BE2C (cell line): ENCODE measurements around the gene RAPGEF1.

ENCODE experiments used
- DNase-seq: peaks from one replicate; pipeline ENCODE4 v3.0.0-alpha.2; 2020
- H3K27me3 ChIP-seq: fragments of 250-450 bp; sonication (Bioruptor Pico); 2 replicates; pipeline ENCODE4 v1.5.1; 2020; ENCODE audit warnings: mild to moderate bottlenecking
- H3K36me3 ChIP-seq: fragments of 250-450 bp; sonication (Bioruptor Pico); 2 replicates; pipeline ENCODE4 v1.5.1; 2020; ENCODE audit warnings: mild to moderate bottlenecking
- H3K4me1 ChIP-seq: fragments of 250-450 bp; sonication (Bioruptor Pico); 2 replicates; pipeline ENCODE4 v1.5.1; 2020
- H3K4me3 ChIP-seq: 2 replicates; pipeline ENCODE4 v1.5.1; 2011; ENCODE audit warnings: low read depth, low read length
- H3K9me3 ChIP-seq: fragments of 250-450 bp; sonication (Bioruptor Pico); 2 replicates; pipeline ENCODE4 v1.5.1; 2020
- CTCF ChIP-seq: IDR thresholded peaks from 2 replicates; pipeline ENCODE4 v1.5.1; 2012; ENCODE audit warnings: mild to moderate bottlenecking, low read depth, low read length

The RAPGEF1 gene

GRCh38 chr9:131678499-131679111, 61.3 kb downstream of the RAPGEF1 start:
- H3K4me3 ChIP-seq = no peak overlapping the region
- H3K9me3 ChIP-seq = no peaks in the 10 kb centered on the region
- peaks cover 14% of the 10 kb centered on the region for H3K4me1 ChIP-seq
- no peak for DNase-seq
- H3K36me3 ChIP-seq = no peaks in the 10 kb centered on the region; the same call in 1 of the 2 replicates
- no peak for TF ChIP-seq CTCF
- no peaks in the 10 kb centered on the region for H3K27me3 ChIP-seq

DNA sequence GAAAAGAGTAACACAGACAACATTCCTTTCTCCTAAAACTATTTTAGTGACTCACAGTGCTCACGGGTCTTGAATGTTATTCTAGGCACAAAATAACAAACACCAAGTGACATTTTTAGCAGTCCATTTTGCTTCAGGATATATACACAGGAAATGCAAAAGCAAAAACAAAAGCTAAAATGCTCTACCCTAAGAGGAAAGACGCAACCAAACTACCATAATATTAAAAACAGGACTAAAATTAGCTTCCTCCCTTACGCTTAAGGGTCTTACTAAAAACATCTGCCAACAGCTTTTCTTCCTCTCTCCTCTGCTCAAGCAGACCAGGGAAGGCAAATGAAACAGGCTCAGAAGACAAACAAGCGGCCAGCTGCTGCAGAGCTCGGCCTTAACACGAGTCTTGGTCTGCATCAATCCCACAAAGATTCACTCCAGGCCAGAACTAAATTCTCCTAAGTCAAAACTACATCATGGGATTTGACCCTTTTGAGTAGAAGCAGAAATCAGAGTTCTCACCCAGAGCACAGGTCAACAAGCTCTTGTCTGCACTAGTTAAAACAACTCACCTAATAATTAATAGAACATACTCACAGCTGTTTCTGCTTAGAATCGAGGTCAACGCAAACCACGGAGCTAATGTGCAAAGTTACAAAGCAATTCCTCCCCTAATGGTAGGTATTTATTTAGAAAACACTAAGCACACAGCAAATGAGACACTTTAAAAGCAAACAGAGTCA, 62.3 kb downstream of the RAPGEF1 start:
- no peaks in the 10 kb centered on the region; the same call in 1 of the 2 replicates for H3K36me3 ChIP-seq
- TF ChIP-seq CTCF = no peak
- no peak overlapping the region for H3K4me3 ChIP-seq
- no peaks in the 10 kb centered on the region for H3K9me3 ChIP-seq
- no peaks in the 10 kb centered on the region for H3K27me3 ChIP-seq
- peaks cover 14% of the 10 kb centered on the region for H3K4me1 ChIP-seq
- DNase-seq = no peak

DNA sequence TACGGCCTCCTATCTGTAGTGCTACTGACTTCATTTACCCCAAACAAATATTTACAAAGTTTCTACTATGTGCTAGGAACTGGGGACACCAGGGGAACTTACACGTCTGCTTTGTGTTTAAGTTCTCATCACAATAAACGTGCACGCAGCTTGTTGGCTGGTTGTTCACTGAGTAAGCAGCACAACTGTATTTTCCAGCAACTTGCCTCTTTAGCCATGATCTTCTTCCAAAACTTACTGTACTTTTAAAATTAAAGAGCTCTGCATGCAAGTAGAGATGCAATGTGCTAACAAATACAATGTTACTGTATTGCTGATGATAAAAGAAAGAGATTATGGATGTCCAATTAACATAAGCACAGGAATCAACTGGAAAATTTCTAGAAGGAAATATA, 62.8 kb downstream of the RAPGEF1 start:
- H3K36me3 ChIP-seq = no peaks in the 10 kb centered on the region; the same call in 1 of the 2 replicates
- no peak overlapping the region for H3K4me3 ChIP-seq
- H3K27me3 ChIP-seq = no peaks in the 10 kb centered on the region
- no peaks in the 10 kb centered on the region for H3K9me3 ChIP-seq
- H3K4me1 ChIP-seq = peaks cover 14% of the 10 kb centered on the region
- no peak for TF ChIP-seq CTCF
- no peak for DNase-seq

- no peak for DNase-seq
- Histone ChIP-seq H3K4me1 (peaks cover 14% of the 10 kb centered on the region), H3K9me3 (no peaks in the 10 kb centered on the region), H3K27me3 (no peaks in the 10 kb centered on the region), H3K36me3 (no peaks in the 10 kb centered on the region; the same call in 1 of the 2 replicates), H3K4me3 (no peak overlapping the region)
- no peak for TF ChIP-seq CTCF
Observed at GRCh38 chr9:131676431-131676972, 63.4 kb downstream of the RAPGEF1 start.

- no peak overlapping the region for H3K4me3 ChIP-seq
- peaks cover 14% of the 10 kb centered on the region for H3K4me1 ChIP-seq
- no peaks in the 10 kb centered on the region for H3K27me3 ChIP-seq
Observed at GRCh38 chr9:131675437-131676022, 64.3 kb downstream of the RAPGEF1 start.

More at GRCh38 chr9:131675437-131676022, 64.3 kb downstream of the RAPGEF1 start:
- no peaks in the 10 kb centered on the region; the same call in 1 of the 2 replicates for H3K36me3 ChIP-seq
- no peaks in the 10 kb centered on the region for H3K9me3 ChIP-seq
- no peak for TF ChIP-seq CTCF
- DNase-seq = no peak
